GM12892 (cell line): Measurements from ENCODE around the gene SEMA5B.

Experiments used
- POLR2A ChIP-seq: IDR thresholded peaks from 2 replicates; pipeline ENCODE4 v1.6.1; 2011; ENCODE audit warnings: low read depth, low read length, control low read depth
- POLR2AphosphoS5 ChIP-seq: IDR thresholded peaks from 2 replicates; pipeline ENCODE4 v1.6.1; 2011; ENCODE audit warnings: low read depth, low read length, control low read depth

- TF ChIP-seq POLR2AphosphoS5, result no peak
- TF ChIP-seq POLR2A, result no peak
Measured at GRCh38 chr3:122890077-122890719, 137.4 kb downstream of the SEMA5B start.
